GM12878 (cell line): ENCODE measurements around the gene PIK3R4. TPM values are rescaled to one million over a fixed set of nuclear protein-coding genes. Genes with fewer than 3 reads are reported as not detected.

Source experiments
- ATAC-seq: fragments of 200-7000 bp; cut with Tn5 transposase; 3 replicates; pipeline ENCODE4 v1.9.1; 2020; ENCODE audit warnings: mild to moderate bottlenecking, moderate library complexity
- BruUV-seq: library from RNA; stranded (reverse); fragments of 400-500 nt; replicated peaks from 2 replicates; lab custom pipeline; 2021; lab: Mats Ljungman, UMichigan
- CTCF ChIA-PET: fragments of 300-600 bp; sonication (Branson Sonifier 250); formaldehyde crosslinking; extraction: SDS; loops from one replicate; lab custom pipeline; 2021; ENCODE audit warnings: inconsistent platforms; lab: Yijun Ruan, JAX
- POLR2A ChIA-PET: fragments of 350-600 bp; formaldehyde crosslinking; extraction: SDS; loops from one replicate; lab custom pipeline; 2021; ENCODE audit warnings: inconsistent platforms; lab: Charles Lee
- RAD21 ChIA-PET: fragments of 300-600 bp; sonication (Branson Sonifier 250); formaldehyde crosslinking; loops from one replicate; lab custom pipeline; 2023; ENCODE audit warnings: antibody characterized with exemption; ENCODE audit not compliant: unreplicated experiment; lab: Charles Lee
- SMC1A ChIA-PET: fragments of 300-600 bp; sonication (Branson Sonifier 250); formaldehyde crosslinking; loops from one replicate; lab custom pipeline; 2023; ENCODE audit not compliant: unreplicated experiment, uncharacterized antibody; lab: Charles Lee
- DNase-seq: peaks from one replicate; pipeline ENCODE4 v3.0.0-alpha.2; 2011; ENCODE audit warnings: low read depth, low spot score
- FAIRE-seq: peaks from 3 replicates; lab custom pipeline; 2011; peaks lifted over from hg19 to GRCh38; lab: Jason Lieb, UNC
- H2AFZ ChIP-seq: 2 replicates; pipeline ENCODE4 v1.6.0; 2011; ENCODE audit warnings: low read depth, low read length, control low read depth; ENCODE audit not compliant: control insufficient read depth
- H3K27ac ChIP-seq: 2 replicates; pipeline ENCODE4 v1.5.1; 2011; ENCODE audit warnings: control low read depth; ENCODE audit not compliant: control insufficient read depth, insufficient read depth
- H3K27me3 ChIP-seq, 2 experiments: replicated peaks in 1 of 2; 2 replicates each; pipeline versions ENCODE4 v1.6.0 to v1.6.1; 2011; ENCODE audit warnings: low read length in 1 of 2; ENCODE audit not compliant: control insufficient read depth in 2 of 2, insufficient read depth in 2 of 2
- H3K36me3 ChIP-seq, 2 experiments: 2 replicates each; pipeline ENCODE4 v1.5.1; 2011; ENCODE audit warnings: low read length in 1 of 2; ENCODE audit not compliant: control insufficient read depth in 2 of 2, insufficient read depth in 2 of 2
- H3K4me1 ChIP-seq: 2 replicates; pipeline ENCODE4 v1.6.1; 2011; ENCODE audit warnings: mild to moderate bottlenecking, low read length, moderate library complexity, mixed read lengths; ENCODE audit not compliant: control insufficient read depth, insufficient read depth
- H3K4me2 ChIP-seq: 2 replicates; pipeline ENCODE4 v1.6.0; 2011; ENCODE audit warnings: control low read depth; ENCODE audit not compliant: control insufficient read depth, insufficient read depth
- H3K4me3 ChIP-seq: fragments of 200-600 bp; sonication (generic); 2 replicates; pipeline ENCODE4 v1.5.1; 2016
- H3K79me2 ChIP-seq: 2 replicates; pipeline ENCODE4 v1.6.0; 2011; ENCODE audit warnings: low read length; ENCODE audit not compliant: control insufficient read depth, insufficient read depth
- H3K9ac ChIP-seq: 2 replicates; pipeline ENCODE4 v1.8.0; 2011; ENCODE audit warnings: low read length, control low read depth, mixed read lengths; ENCODE audit not compliant: control insufficient read depth, insufficient read depth
- H3K9me3 ChIP-seq: replicated peaks from 3 replicates; pipeline ENCODE4 v1.5.1; 2011; ENCODE audit warnings: mild to moderate bottlenecking, low read length; ENCODE audit not compliant: control insufficient read depth, insufficient read depth
- H4K20me1 ChIP-seq: 2 replicates; pipeline ENCODE4 v1.6.0; 2011; ENCODE audit not compliant: control insufficient read depth, insufficient read depth
- BRCA1 ChIP-seq: IDR thresholded peaks from 2 replicates; pipeline ENCODE4 v1.6.1; 2011; ENCODE audit warnings: low read depth, low read length, improper control_type of control experiment
- ELK1 ChIP-seq: IDR thresholded peaks from 2 replicates; pipeline ENCODE4 v1.6.1; 2012; ENCODE audit warnings: low read depth, low read length, improper control_type of control experiment
- ESRRA ChIP-seq: IDR thresholded peaks from 2 replicates; pipeline ENCODE4 v1.6.1; 2012; ENCODE audit warnings: mild to moderate bottlenecking, low read length, improper control_type of control experiment
- FOXK2 ChIP-seq: fragments of 450-650 bp; IDR thresholded peaks from 2 replicates; pipeline ENCODE4 v1.6.1; 2017; ENCODE audit warnings: mild to moderate bottlenecking, moderate library complexity
- IKZF1 ChIP-seq: fragments of 450-650 bp; conservative IDR thresholded peaks from 2 replicates; pipeline ENCODE4 v1.6.1; 2017; ENCODE audit warnings: antibody characterized with exemption, mild to moderate bottlenecking
- IKZF2 ChIP-seq, 2 experiments: fragments of 450-650 bp; IDR thresholded peaks; 2 replicates each; pipeline ENCODE4 v1.6.1; 2017; ENCODE audit warnings: mild to moderate bottlenecking in 2 of 2, moderate library complexity in 2 of 2
- MAX ChIP-seq: IDR thresholded peaks from 2 replicates; pipeline ENCODE4 v1.6.1; 2012; ENCODE audit warnings: low read depth, low read length, improper control_type of control experiment
- MTA3 ChIP-seq: IDR thresholded peaks from 2 replicates; pipeline ENCODE4 v1.6.1; 2012; ENCODE audit warnings: low read length, inconsistent platforms, borderline replicate concordance
- NFYB ChIP-seq: IDR thresholded peaks from 2 replicates; pipeline ENCODE4 v1.6.1; 2011; ENCODE audit warnings: low read depth, mild to moderate bottlenecking, low read length, improper control_type of control experiment, moderate library complexity; ENCODE audit not compliant: insufficient read depth
- NRF1 ChIP-seq: conservative IDR thresholded peaks from 2 replicates; pipeline ENCODE4 v1.6.1; 2011; ENCODE audit warnings: mild to moderate bottlenecking, low read depth, low read length, improper control_type of control experiment
- PAX8 ChIP-seq: fragments of 450-650 bp; IDR thresholded peaks from 2 replicates; pipeline ENCODE4 v1.6.1; 2017; ENCODE audit warnings: mild to moderate bottlenecking, moderate library complexity
- RCOR1 ChIP-seq: conservative IDR thresholded peaks from 2 replicates; pipeline ENCODE4 v1.6.1; 2012; ENCODE audit warnings: low read depth, low read length, improper control_type of control experiment
- RELB ChIP-seq: fragments of 450-650 bp; IDR thresholded peaks from 2 replicates; pipeline ENCODE4 v1.6.1; 2017; ENCODE audit warnings: low read depth, mild to moderate bottlenecking, moderate library complexity
- SMARCA5 ChIP-seq: fragments of 450-650 bp; IDR thresholded peaks from 2 replicates; pipeline ENCODE4 v1.6.1; 2017; ENCODE audit warnings: mild to moderate bottlenecking
- SREBF2 ChIP-seq: IDR thresholded peaks from 2 replicates; pipeline ENCODE4 v1.6.1; 2012; ENCODE audit warnings: mild to moderate bottlenecking, low read length
- STAT1 ChIP-seq: fragments of 450-650 bp; conservative IDR thresholded peaks from 2 replicates; pipeline ENCODE4 v1.6.1; 2014; ENCODE audit warnings: antibody characterized with exemption, mild to moderate bottlenecking
- TARDBP ChIP-seq: IDR thresholded peaks from 2 replicates; pipeline ENCODE4 v1.6.1; 2016; ENCODE audit warnings: borderline replicate concordance
- ZNF592 ChIP-seq: fragments of 450-650 bp; IDR thresholded peaks from 2 replicates; pipeline ENCODE4 v1.6.1; 2017; ENCODE audit warnings: mild to moderate bottlenecking, moderate library complexity
- WGBS: methylation state at CpG from one replicate; pipeline ENCODE4 v1.1.6; 2016; ENCODE audit warnings: low lambda C conversion rate; ENCODE audit not compliant: insufficient replicate concordance, insufficient coverage; ENCODE audit errors: missing lambda C conversion rate; 5-methylcytosine and 5-hydroxymethylcytosine counted together
- in situ Hi-C: fragments of 300-500 bp; cut with MboI; formaldehyde crosslinking; loops from 9 replicates; pipeline ENCODE4 v1.14.3; 2018; ENCODE audit warnings: mixed read lengths
- intact Hi-C: fragments of 100-400 bp; cut with micrococcal nuclease; formaldehyde crosslinking; loops from one replicate; pipeline ENCODE4 v1.14.2; 2022; ENCODE audit not compliant: unreplicated experiment
- polyA plus RNA-seq, 11 experiments: library from polyadenylated mRNA; depleted of rRNA in 4 of 11; unstranded in 6 of 11; stranded (reverse) in 5 of 11; fragments of >200 nt; fragmentation: Nextera tagmentation in 4 of 11; fragmentation: Illumina TruSeq in 1 of 11; extraction: Ambion mirVana in 4 of 11; extraction: Trizol in 1 of 11; gene quantifications; 1 replicate in 1 of 11; 2 replicates in 10 of 11; pipeline versions ENCODE4 v1.2.1 to v1.2.3, GENCODE V29; 2011 to 2016; ENCODE audit warnings: inconsistent platforms in 2 of 11, missing spikeins in 2 of 11, low read depth in 1 of 11
- total RNA-seq, 4 experiments: library from RNA; depleted of rRNA in 3 of 4; stranded (reverse); fragments of >200 nt in 3 of 4; fragmentation: Illumina TruSeq in 1 of 4; extraction: Trizol in 1 of 4; gene quantifications; 2 replicates each; pipeline versions ENCODE4 v1.2.1 to v1.2.3, GENCODE V29; 2013 to 2021

Gene PIK3R4
- total and polyA plus RNA-seq, 10 of the 15 experiments (the other 5 are each of a cell fraction or from before 2014, with no cell fraction given): 22.6 to 50.2 (median 31.1) TPM

- TF ChIP-seq STAT1: no peak
- no peak for TF ChIP-seq PAX8
- no peak for TF ChIP-seq ZNF592
- no peak for TF ChIP-seq ELK1
- TF ChIP-seq RCOR1: no peak
These were observed 43.6 kb downstream of the PIK3R4 start (continued) for GRCh38 chr3:130702985-130703384.

GRCh38 chr3:130700541-130700940 lies 46.1 kb downstream of the PIK3R4 start:
- H3K79me2 ChIP-seq: no peaks in the 10 kb centered on the region
- BruUV-seq: no TSS peak
- no peak overlapping the region for H3K4me3 ChIP-seq
- no peaks in the 10 kb centered on the region for H4K20me1 ChIP-seq
- H3K4me2 ChIP-seq: no peak overlapping the region
- in situ Hi-C loops: no loop called here
- no peak for ATAC-seq
- H3K27ac ChIP-seq: no peak overlapping the region
- intact Hi-C loops: loop anchor here (1.0 kb wide), 1 partner anchor 193 kb away; no protein-coding TSS in a partner anchor
- ChIA-PET SMC1A (interaction anchor here (0.8 to 1.6 kb wide), 4 partner anchors 12 to 193 kb away, joined by 3 to 4 read pairs (median 4); partner anchors contain the start of gene ATP2C1), CTCF (interaction anchor here (0.7 to 1.6 kb wide), 6 partner anchors 11 to 193 kb away, joined by 3 to 5 read pairs (median 4); no protein-coding TSS in a partner anchor), POLR2A (interaction anchor here (0.6 kb wide), 1 partner anchor 47 kb away, joined by 4 read pairs; no protein-coding TSS in a partner anchor), RAD21 (interaction anchor here (0.7 to 2.0 kb wide), 3 partner anchors 58 to 326 kb away, joined by 3 to 8 read pairs (median 3); partner anchors contain the start of genes ASTE1, ATP2C1 and NEK11)
- no peak for FAIRE-seq
- WGBS: 90% methylated on average over 2 of the region's 2 CpGs
- H3K36me3 ChIP-seq: peaks cover 0 to 8% of the 10 kb centered on the region in 2 experiments; a peak in 2 of 4 replicates
- no peaks in the 10 kb centered on the region for H3K9me3 ChIP-seq
- H3K4me1 ChIP-seq: no peaks in the 10 kb centered on the region
- no peak overlapping the region for H3K9ac ChIP-seq
- H3K27me3 ChIP-seq: no peaks in the 10 kb centered on the region
- H2AFZ ChIP-seq: no peak overlapping the region
- DNase-seq: no peak
- TF ChIP-seq IKZF1 (no peak), NRF1 (no peak), SMARCA5 (no peak), BRCA1 (no peak), MTA3 (no peak), IKZF2 (IDR thresholded peaks at IDR 0.05) (no peak), TARDBP (no peak), NFYB (no peak), FOXK2 (no peak), SREBF2 (no peak), RELB (no peak), ESRRA (no peak), MAX (no peak)
